IPS DF 4.7 (cell line): ENCODE measurements around the gene CCNJL.

Experiments
- DNase-seq: peaks from one replicate; pipeline ENCODE4 v3.0.0-alpha.2; 2013; ENCODE audit warnings: low spot score; ENCODE audit errors: extremely low read depth

CCNJL gene

GRCh38 chr5:160230686-160231527 is 81.5 kb downstream of the CCNJL start:
- DNase-seq = no peak

GRCh38 chr5:160229190-160229742 is 83.1 kb downstream of the CCNJL start, which contains the start of gene FABP6:
Gene FABP6 (plus strand): TSS chr5:160229506. CDS start chr5:160229558, 52 bp downstream.
- DNase-seq = no peak

GRCh38 chr5:160227012-160227411 is 85.4 kb downstream of the CCNJL start:
- no peak for DNase-seq

- no peak for DNase-seq
Measured at GRCh38 chr5:160221082-160221481, 91.3 kb downstream of the CCNJL start.

GRCh38 chr5:160219356-160219755 is 93.0 kb downstream of the CCNJL start:
- DNase-seq = no peak

- DNase-seq = no peak
Measured at GRCh38 chr5:160213537-160213936, 98.8 kb downstream of the CCNJL start.

GRCh38 chr5:160211352-160211751 is 101.0 kb downstream of the CCNJL start:
- DNase-seq = no peak

GRCh38 chr5:160210606-160211005 is 101.8 kb downstream of the CCNJL start:
- no peak for DNase-seq

- DNase-seq = no peak
Measured at GRCh38 chr5:160209917-160210316, 102.4 kb downstream of the CCNJL start.

GRCh38 chr5:160207061-160207460 is 105.3 kb downstream of the CCNJL start:
- DNase-seq = no peak
